ENCODE data around the gene ZCCHC8.

The ZCCHC8 gene

DNA sequence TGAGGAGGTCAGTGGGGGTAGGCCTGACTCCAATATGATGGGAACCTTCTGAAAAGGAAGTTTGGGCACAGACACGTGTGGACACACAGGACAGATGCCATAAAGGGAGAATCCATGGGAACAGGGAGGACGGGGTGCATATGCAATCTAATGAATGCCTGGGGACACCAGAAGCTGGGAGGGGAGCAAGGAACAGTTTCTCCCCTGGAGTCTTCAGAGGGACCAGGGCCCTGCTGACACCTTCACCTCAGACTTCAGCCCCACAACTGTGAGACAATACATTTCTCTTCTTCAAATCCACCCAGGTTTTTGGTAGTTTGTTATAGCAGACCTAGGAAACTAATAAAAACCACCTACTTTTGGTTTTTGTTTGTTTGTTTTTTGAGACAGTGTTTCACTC, 43.1 kb downstream of the ZCCHC8 start (continued):
- no peak for TF ChIP-seq ZFP30 (CRISPR knock-in tag; IDR thresholded peaks at IDR 0.05)

DNA sequence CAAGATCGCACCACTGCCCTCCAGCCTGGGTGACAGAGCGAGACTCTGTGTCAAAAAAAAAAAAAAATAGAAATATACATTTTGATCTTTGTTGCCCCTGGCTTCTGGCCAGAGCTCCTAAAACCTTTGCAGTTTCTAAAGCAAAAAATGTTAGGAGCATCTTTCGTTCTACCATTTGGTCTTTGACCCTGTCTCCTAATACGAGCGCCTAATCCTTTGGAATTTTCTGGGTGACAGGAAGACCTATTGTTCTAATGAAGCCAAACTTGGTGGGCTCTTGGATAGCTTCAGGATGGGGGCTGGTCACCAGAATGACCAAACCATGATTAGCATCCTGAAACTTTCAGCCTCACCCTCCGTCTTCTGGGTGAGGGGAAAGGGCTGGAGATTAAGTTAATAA, 46.0 kb downstream of the ZCCHC8 start:
- ATAC-seq: no peak

DNA sequence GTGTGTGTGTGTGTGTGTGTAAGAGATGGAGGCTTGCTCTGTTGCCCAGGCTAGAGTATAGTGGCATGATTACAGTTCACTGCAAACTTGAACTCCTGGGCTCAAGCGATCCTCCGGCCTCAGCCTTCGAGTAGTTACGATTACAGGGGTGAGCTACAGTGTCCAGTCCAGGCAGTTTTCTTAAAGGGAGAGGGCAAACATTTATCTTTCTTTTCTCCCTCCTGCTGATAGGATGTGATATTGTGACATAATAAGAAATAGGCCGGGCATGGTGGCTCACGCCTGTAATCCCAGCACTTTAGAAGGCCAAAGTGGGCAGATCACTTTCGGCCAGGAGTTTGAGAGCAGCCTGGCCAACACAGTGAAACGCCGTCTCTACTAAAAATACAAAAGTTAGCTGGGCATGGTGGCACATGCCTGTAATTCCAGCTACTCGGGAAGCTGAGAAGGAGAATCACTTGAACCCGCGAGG, 46.4 kb downstream of the ZCCHC8 start:
- TF ChIP-seq ZNF565 (CRISPR knock-in tag; conservative IDR thresholded peaks at IDR 0.05; ENCODE audit: low read depth): no peak
- no peak for TF ChIP-seq GLIS3 (CRISPR knock-in tag; IDR thresholded peaks at IDR 0.05)
- no peak for TF ChIP-seq ARNTL (CRISPR knock-in tag; IDR thresholded peaks at IDR 0.05; ENCODE audit: borderline replicate concordance, low read depth)
- ATAC-seq: no peak; the same call in 2 of the 3 replicates

More for the DNA sequence above, 46.0 kb downstream of the ZCCHC8 start:
- no peak for TF ChIP-seq ESRRG (CRISPR knock-in tag; IDR thresholded peaks at IDR 0.05)
- TF ChIP-seq, protein P1, sequence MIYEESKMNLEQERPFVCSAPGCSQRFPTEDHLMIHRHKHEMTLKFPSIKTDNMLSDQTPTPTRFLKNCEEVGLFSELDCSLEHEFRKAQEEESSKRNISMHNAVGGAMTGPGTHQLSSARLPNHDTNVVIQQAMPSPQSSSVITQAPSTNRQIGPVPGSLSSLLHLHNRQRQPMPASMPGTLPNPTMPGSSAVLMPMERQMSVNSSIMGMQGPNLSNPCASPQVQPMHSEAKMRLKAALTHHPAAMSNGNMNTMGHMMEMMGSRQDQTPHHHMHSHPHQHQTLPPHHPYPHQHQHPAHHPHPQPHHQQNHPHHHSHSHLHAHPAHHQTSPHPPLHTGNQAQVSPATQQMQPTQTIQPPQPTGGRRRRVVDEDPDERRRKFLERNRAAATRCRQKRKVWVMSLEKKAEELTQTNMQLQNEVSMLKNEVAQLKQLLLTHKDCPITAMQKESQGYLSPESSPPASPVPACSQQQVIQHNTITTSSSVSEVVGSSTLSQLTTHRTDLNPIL (CRISPR knock-in tag; IDR thresholded peaks at IDR 0.05; ENCODE audit: low read depth): no peak
- TF ChIP-seq BACH2 (CRISPR knock-in tag; IDR thresholded peaks at IDR 0.05; ENCODE audit: borderline replicate concordance): no peak
- TF ChIP-seq OSR1 (CRISPR knock-in tag; IDR thresholded peaks at IDR 0.05): no peak

DNA sequence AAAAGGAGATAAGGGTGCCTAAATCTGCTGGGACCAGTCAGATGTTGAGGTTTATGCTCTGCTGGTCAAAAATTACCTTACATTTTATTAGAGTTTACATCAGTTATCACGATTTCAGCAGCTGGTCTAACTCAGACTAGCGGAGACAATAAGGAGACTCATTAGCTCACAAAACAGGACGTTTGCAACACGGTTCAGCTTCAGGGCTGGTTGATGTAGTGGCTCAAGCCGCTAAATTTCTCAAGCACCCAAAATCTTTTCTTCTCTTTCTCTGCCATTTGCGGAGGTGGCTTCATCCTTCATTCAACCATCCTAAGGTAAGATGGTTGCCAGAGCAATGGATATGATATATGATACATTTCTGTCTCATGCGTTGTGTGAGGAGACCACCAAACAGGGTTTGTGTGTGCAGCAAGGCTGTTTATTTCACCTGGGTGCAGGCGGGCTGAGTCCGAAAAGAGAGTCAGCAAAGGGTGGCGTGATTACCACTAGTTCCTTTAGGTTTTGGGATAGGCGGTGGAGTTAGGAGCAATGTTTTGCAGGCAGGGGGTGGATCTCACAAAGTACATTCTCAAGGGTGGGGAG, 47.9 kb downstream of the ZCCHC8 start:
- no peak for ATAC-seq
- TF ChIP-seq ZFP30 (CRISPR knock-in tag; IDR thresholded peaks at IDR 0.05) (no peak), ARNTL (CRISPR knock-in tag; IDR thresholded peaks at IDR 0.05; ENCODE audit: borderline replicate concordance, low read depth) (no peak), ESRRG (CRISPR knock-in tag; IDR thresholded peaks at IDR 0.05) (no peak), SNAI2 (CRISPR knock-in tag; IDR thresholded peaks at IDR 0.05) (no peak), TOX (CRISPR knock-in tag; IDR thresholded peaks at IDR 0.05; ENCODE audit: borderline replicate concordance) (no peak), ISL1 (CRISPR knock-in tag; IDR thresholded peaks at IDR 0.05) (no peak), ZNF70 (CRISPR knock-in tag; IDR thresholded peaks at IDR 0.05) (no peak), ZNF8 (CRISPR knock-in tag; IDR thresholded peaks at IDR 0.05) (no peak), OSR1 (CRISPR knock-in tag; IDR thresholded peaks at IDR 0.05) (no peak), RARB (CRISPR knock-in tag; IDR thresholded peaks at IDR 0.05) (no peak), PPARA (CRISPR knock-in tag; IDR thresholded peaks at IDR 0.05; ENCODE audit: borderline replicate concordance) (no peak), ZC3H10 (CRISPR knock-in tag; IDR thresholded peaks at IDR 0.05) (no peak), TCF4 (CRISPR knock-in tag; IDR thresholded peaks at IDR 0.05; ENCODE audit: borderline replicate concordance) (no peak), GLIS3 (CRISPR knock-in tag; IDR thresholded peaks at IDR 0.05) (no peak), ZFP3 (CRISPR knock-in tag; IDR thresholded peaks at IDR 0.05) (no peak)
- TF ChIP-seq, protein P2, sequence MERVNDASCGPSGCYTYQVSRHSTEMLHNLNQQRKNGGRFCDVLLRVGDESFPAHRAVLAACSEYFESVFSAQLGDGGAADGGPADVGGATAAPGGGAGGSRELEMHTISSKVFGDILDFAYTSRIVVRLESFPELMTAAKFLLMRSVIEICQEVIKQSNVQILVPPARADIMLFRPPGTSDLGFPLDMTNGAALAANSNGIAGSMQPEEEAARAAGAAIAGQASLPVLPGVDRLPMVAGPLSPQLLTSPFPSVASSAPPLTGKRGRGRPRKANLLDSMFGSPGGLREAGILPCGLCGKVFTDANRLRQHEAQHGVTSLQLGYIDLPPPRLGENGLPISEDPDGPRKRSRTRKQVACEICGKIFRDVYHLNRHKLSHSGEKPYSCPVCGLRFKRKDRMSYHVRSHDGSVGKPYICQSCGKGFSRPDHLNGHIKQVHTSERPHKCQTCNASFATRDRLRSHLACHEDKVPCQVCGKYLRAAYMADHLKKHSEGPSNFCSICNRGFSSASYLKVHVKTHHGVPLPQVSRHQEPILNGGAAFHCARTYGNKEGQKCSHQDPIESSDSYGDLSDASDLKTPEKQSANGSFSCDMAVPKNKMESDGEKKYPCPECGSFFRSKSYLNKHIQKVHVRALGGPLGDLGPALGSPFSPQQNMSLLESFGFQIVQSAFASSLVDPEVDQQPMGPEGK (CRISPR knock-in tag; IDR thresholded peaks at IDR 0.05; ENCODE audit: borderline replicate concordance): no peak
- TF ChIP-seq, protein P3, sequence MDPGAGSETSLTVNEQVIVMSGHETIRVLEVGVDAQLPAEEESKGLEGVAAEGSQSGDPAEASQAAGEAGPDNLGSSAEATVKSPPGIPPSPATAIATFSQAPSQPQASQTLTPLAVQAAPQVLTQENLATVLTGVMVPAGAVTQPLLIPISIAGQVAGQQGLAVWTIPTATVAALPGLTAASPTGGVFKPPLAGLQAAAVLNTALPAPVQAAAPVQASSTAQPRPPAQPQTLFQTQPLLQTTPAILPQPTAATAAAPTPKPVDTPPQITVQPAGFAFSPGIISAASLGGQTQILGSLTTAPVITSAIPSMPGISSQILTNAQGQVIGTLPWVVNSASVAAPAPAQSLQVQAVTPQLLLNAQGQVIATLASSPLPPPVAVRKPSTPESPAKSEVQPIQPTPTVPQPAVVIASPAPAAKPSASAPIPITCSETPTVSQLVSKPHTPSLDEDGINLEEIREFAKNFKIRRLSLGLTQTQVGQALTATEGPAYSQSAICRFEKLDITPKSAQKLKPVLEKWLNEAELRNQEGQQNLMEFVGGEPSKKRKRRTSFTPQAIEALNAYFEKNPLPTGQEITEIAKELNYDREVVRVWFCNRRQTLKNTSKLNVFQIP (CRISPR knock-in tag; IDR thresholded peaks at IDR 0.05; ENCODE audit: borderline replicate concordance, low read depth): no peak
- TF ChIP-seq, protein P4, sequence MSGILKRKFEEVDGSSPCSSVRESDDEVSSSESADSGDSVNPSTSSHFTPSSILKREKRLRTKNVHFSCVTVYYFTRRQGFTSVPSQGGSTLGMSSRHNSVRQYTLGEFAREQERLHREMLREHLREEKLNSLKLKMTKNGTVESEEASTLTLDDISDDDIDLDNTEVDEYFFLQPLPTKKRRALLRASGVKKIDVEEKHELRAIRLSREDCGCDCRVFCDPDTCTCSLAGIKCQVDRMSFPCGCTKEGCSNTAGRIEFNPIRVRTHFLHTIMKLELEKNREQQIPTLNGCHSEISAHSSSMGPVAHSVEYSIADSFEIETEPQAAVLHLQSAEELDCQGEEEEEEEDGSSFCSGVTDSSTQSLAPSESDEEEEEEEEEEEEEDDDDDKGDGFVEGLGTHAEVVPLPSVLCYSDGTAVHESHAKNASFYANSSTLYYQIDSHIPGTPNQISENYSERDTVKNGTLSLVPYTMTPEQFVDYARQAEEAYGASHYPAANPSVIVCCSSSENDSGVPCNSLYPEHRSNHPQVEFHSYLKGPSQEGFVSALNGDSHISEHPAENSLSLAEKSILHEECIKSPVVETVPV (CRISPR knock-in tag; IDR thresholded peaks at IDR 0.05): no peak
- TF ChIP-seq, protein P1 (CRISPR knock-in tag; IDR thresholded peaks at IDR 0.05; ENCODE audit: low read depth): no peak
- TF ChIP-seq, protein P5, sequence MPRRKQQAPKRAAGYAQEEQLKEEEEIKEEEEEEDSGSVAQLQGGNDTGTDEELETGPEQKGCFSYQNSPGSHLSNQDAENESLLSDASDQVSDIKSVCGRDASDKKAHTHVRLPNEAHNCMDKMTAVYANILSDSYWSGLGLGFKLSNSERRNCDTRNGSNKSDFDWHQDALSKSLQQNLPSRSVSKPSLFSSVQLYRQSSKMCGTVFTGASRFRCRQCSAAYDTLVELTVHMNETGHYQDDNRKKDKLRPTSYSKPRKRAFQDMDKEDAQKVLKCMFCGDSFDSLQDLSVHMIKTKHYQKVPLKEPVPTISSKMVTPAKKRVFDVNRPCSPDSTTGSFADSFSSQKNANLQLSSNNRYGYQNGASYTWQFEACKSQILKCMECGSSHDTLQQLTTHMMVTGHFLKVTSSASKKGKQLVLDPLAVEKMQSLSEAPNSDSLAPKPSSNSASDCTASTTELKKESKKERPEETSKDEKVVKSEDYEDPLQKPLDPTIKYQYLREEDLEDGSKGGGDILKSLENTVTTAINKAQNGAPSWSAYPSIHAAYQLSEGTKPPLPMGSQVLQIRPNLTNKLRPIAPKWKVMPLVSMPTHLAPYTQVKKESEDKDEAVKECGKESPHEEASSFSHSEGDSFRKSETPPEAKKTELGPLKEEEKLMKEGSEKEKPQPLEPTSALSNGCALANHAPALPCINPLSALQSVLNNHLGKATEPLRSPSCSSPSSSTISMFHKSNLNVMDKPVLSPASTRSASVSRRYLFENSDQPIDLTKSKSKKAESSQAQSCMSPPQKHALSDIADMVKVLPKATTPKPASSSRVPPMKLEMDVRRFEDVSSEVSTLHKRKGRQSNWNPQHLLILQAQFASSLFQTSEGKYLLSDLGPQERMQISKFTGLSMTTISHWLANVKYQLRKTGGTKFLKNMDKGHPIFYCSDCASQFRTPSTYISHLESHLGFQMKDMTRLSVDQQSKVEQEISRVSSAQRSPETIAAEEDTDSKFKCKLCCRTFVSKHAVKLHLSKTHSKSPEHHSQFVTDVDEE (CRISPR knock-in tag; IDR thresholded peaks at IDR 0.05): no peak
